GM12891 (cell line): ENCODE data around the gene N4BP2.
A peak's percentile ranks its signal among the peaks of the same experiment; 100 is the strongest.
"Not testable (repeated sequence)": the region's sequence is repeated elsewhere in the genome, so short reads cannot be mapped to it uniquely, and the experiment has no call there.

ENCODE experiments used
- DNase-seq: peaks from one replicate; pipeline ENCODE4 v3.0.0; 2011; ENCODE audit warnings: low spot score; ENCODE audit not compliant: insufficient read length
- FAIRE-seq: peaks from 2 replicates; lab custom pipeline; 2011; peaks lifted over from hg19 to GRCh38; lab: Jason Lieb, UNC
- PAX5 ChIP-seq: IDR thresholded peaks from 2 replicates; pipeline ENCODE4 v1.6.1; 2011; ENCODE audit warnings: low read length, moderate library complexity, mild to moderate bottlenecking; ENCODE audit not compliant: insufficient read depth, severe bottlenecking
- POLR2A ChIP-seq: IDR thresholded peaks from 2 replicates; pipeline ENCODE4 v1.6.1; 2011; ENCODE audit warnings: low read depth, low read length, control low read depth
- POLR2AphosphoS5 ChIP-seq: IDR thresholded peaks from 2 replicates; pipeline ENCODE4 v1.6.1; 2011; ENCODE audit warnings: low read depth, low read length, control low read depth
- POU2F2 ChIP-seq: IDR thresholded peaks from 2 replicates; pipeline ENCODE4 v1.6.1; 2011; ENCODE audit warnings: low read depth, mild to moderate bottlenecking, control low read depth, low read length, moderate library complexity
- SPI1 ChIP-seq: IDR thresholded peaks from 2 replicates; pipeline ENCODE4 v1.6.1; 2011; ENCODE audit warnings: low read depth, low read length, control low read depth
- TAF1 ChIP-seq: IDR thresholded peaks from 2 replicates; pipeline ENCODE4 v1.6.1; 2011; ENCODE audit warnings: low read depth, low read length, control low read depth

The N4BP2 gene

GRCh38 chr4:40122941-40123340 is 66.3 kb downstream of the N4BP2 start:
- TF ChIP-seq POLR2A = no peak
- TF ChIP-seq PAX5 = no peak
- no peak for TF ChIP-seq POU2F2
- no peak for TF ChIP-seq SPI1
- no peak for TF ChIP-seq TAF1
- no peak for TF ChIP-seq POLR2AphosphoS5
- DNase-seq (no peak), FAIRE-seq (no peak)

- no peak for TF ChIP-seq TAF1
- no peak for TF ChIP-seq POLR2AphosphoS5
- no peak for TF ChIP-seq POU2F2
- no peak for FAIRE-seq
- no peak for DNase-seq
Measured at GRCh38 chr4:40124690-40125089, 68.0 kb downstream of the N4BP2 start.

- TF ChIP-seq POU2F2 (no peak), PAX5 (no peak), POLR2A (no peak), SPI1 (no peak), POLR2AphosphoS5 (no peak), TAF1 (no peak)
- FAIRE-seq (no peak), DNase-seq (no peak)
Measured at GRCh38 chr4:40130401-40131036, 73.9 kb downstream of the N4BP2 start.

GRCh38 chr4:40132816-40133215 is 76.2 kb downstream of the N4BP2 start:
- TF ChIP-seq SPI1 (no peak), TAF1 (no peak), POLR2A (no peak), POU2F2 (no peak), POLR2AphosphoS5 (no peak), PAX5 (no peak)
- FAIRE-seq = no peak

GRCh38 chr4:40134206-40134917 is 77.7 kb downstream of the N4BP2 start:
- no peak for TF ChIP-seq PAX5
- TF ChIP-seq SPI1 = peak; percentile 88
- no peak for TF ChIP-seq POU2F2
- FAIRE-seq = peak; percentile 91
- DNase-seq = no peak

More at GRCh38 chr4:40132816-40133215, 76.2 kb downstream of the N4BP2 start:
- no peak for DNase-seq

GRCh38 chr4:40136202-40136601 is 79.6 kb downstream of the N4BP2 start:
- not testable (repeated sequence) for FAIRE-seq, DNase-seq

GRCh38 chr4:40140196-40140595 is 83.5 kb downstream of the N4BP2 start:
- FAIRE-seq (no peak), DNase-seq (no peak)
- TF ChIP-seq TAF1 (no peak), SPI1 (no peak), POLR2AphosphoS5 (no peak), PAX5 (no peak), POU2F2 (no peak), POLR2A (no peak)

GRCh38 chr4:40140597-40140996 is 83.9 kb downstream of the N4BP2 start:
- DNase-seq, FAIRE-seq: not testable (repeated sequence)

GRCh38 chr4:40143926-40144508 is 87.4 kb downstream of the N4BP2 start:
- FAIRE-seq = no peak
- DNase-seq = no peak
- TF ChIP-seq PAX5 (no peak), TAF1 (no peak), SPI1 (no peak), POLR2A (no peak), POU2F2 (no peak), POLR2AphosphoS5 (no peak)

GRCh38 chr4:40144716-40145115 is 88.1 kb downstream of the N4BP2 start:
- no peak for DNase-seq
- TF ChIP-seq POU2F2 (no peak), POLR2AphosphoS5 (no peak)
- no peak for FAIRE-seq

- not testable (repeated sequence) for FAIRE-seq, DNase-seq
Measured at GRCh38 chr4:40147490-40147889, 90.8 kb downstream of the N4BP2 start.
